GM23248 (cell line): ENCODE measurements around the gene ATP13A1. TPM values are rescaled to one million over a fixed set of nuclear protein-coding genes. Genes with fewer than 3 reads are reported as not detected.

ENCODE experiments used
- DNase-seq: peaks from one replicate; pipeline ENCODE4 v3.0.0-alpha.2; 2015
- H2AFZ ChIP-seq: fragments of 200-600 bp; sonication (generic); 2 replicates; pipeline ENCODE4 v1.6.1; 2016; ENCODE audit warnings: antibody characterized with exemption
- H3F3A ChIP-seq: fragments of 200-600 bp; sonication (generic); 2 replicates; pipeline ENCODE4 v1.6.1; 2016; ENCODE audit warnings: mild to moderate bottlenecking, antibody characterized with exemption, mixed run types; ENCODE audit not compliant: insufficient read depth
- H3K27ac ChIP-seq: fragments of 200-600 bp; sonication (generic); 2 replicates; pipeline ENCODE4 v1.5.1; 2016; ENCODE audit warnings: mild to moderate bottlenecking
- H3K27me3 ChIP-seq: fragments of 200-600 bp; sonication (generic); replicated peaks from 2 replicates; pipeline ENCODE4 v1.6.1; 2016; ENCODE audit warnings: mild to moderate bottlenecking; ENCODE audit not compliant: insufficient read depth
- H3K36me3 ChIP-seq: fragments of 200-600 bp; sonication (generic); 2 replicates; pipeline ENCODE4 v1.6.1; 2016; ENCODE audit warnings: low read depth, mild to moderate bottlenecking
- H3K4me1 ChIP-seq: fragments of 200-600 bp; sonication (generic); 2 replicates; pipeline ENCODE4 v1.6.1; 2016; ENCODE audit warnings: mild to moderate bottlenecking; ENCODE audit not compliant: insufficient read depth
- H3K4me2 ChIP-seq: fragments of 200-600 bp; sonication (generic); one replicate; pipeline ENCODE4 v1.6.1; 2016; ENCODE audit warnings: mild to moderate bottlenecking; ENCODE audit not compliant: unreplicated experiment
- H3K4me3 ChIP-seq: fragments of 200-600 bp; sonication (generic); 2 replicates; pipeline ENCODE4 v1.5.1; 2016; ENCODE audit warnings: mild to moderate bottlenecking
- H3K79me2 ChIP-seq: fragments of 200-600 bp; sonication (generic); 2 replicates; pipeline ENCODE4 v1.6.1; 2016; ENCODE audit warnings: mild to moderate bottlenecking; ENCODE audit not compliant: insufficient read depth
- H3K9ac ChIP-seq: fragments of 200-600 bp; sonication (generic); 2 replicates; pipeline ENCODE4 v1.6.1; 2016; ENCODE audit warnings: mild to moderate bottlenecking
- H3K9me2 ChIP-seq: fragments of 200-600 bp; sonication (generic); 2 replicates; pipeline ENCODE4 v1.6.1; 2016; ENCODE audit warnings: mixed run types, mild to moderate bottlenecking, moderate library complexity; ENCODE audit not compliant: insufficient read depth
- H3K9me3 ChIP-seq: fragments of 200-600 bp; sonication (generic); one replicate; pipeline ENCODE4 v1.6.1; 2017; ENCODE audit warnings: low read depth
- H4K20me1 ChIP-seq: fragments of 200-600 bp; sonication (generic); 2 replicates; pipeline ENCODE4 v1.6.0; 2016; ENCODE audit not compliant: insufficient read depth
- EZH2 ChIP-seq: fragments of 200-600 bp; sonication (generic); IDR thresholded peaks from 2 replicates; pipeline ENCODE4 v1.6.1; 2018; ENCODE audit warnings: antibody characterized with exemption, mild to moderate bottlenecking; ENCODE audit not compliant: insufficient read depth, poor library complexity, severe bottlenecking
- EZH2phosphoT487 ChIP-seq: fragments of 200-600 bp; sonication (generic); IDR thresholded peaks from 2 replicates; pipeline ENCODE4 v1.6.1; 2018; ENCODE audit warnings: antibody characterized with exemption, moderate library complexity, mild to moderate bottlenecking, low read depth; ENCODE audit not compliant: insufficient read depth
- WGBS, 2 experiments: methylation state at CpG; one replicate each; pipeline ENCODE4 v1.1.6; 2015 to 2017; ENCODE audit warnings: low lambda C conversion rate in 2 of 2, low coverage in 1 of 2; ENCODE audit errors: missing lambda C conversion rate in 2 of 2; 5-methylcytosine and 5-hydroxymethylcytosine counted together
- in situ Hi-C: fragments of 300-500 bp; cut with MboI; formaldehyde crosslinking; loops from 2 replicates; pipeline ENCODE4 v1.15.0; 2020
- polyA plus RNA-seq: library from polyadenylated mRNA; unstranded; fragments of >200 nt; fragmentation: Nextera tagmentation; extraction: Ambion mirVana; gene quantifications from 2 replicates; pipeline ENCODE4 v1.2.1, GENCODE V29; 2016
- total RNA-seq: library from RNA; depleted of rRNA; stranded (reverse); fragments of >200 nt; shearing (Covaris generic); gene quantifications from 2 replicates; pipeline ENCODE4 v1.2.3, GENCODE V29; 2014

ATP13A1 gene
- total and polyA plus RNA-seq, 2 experiments from 2014 or later: 42.3 to 101 TPM

- Histone ChIP-seq H3F3A (no peaks in the 10 kb centered on the region), H3K9ac (no peak overlapping the region), H3K4me2 (no peak overlapping the region), H3K4me3 (no peak overlapping the region), H2AFZ (no peak overlapping the region), H3K9me2 (no peaks in the 10 kb centered on the region), H3K36me3 (no peaks in the 10 kb centered on the region), H3K4me1 (no peaks in the 10 kb centered on the region), H3K9me3 (no peaks in the 10 kb centered on the region), H3K79me2 (no peaks in the 10 kb centered on the region), H4K20me1 (no peaks in the 10 kb centered on the region), H3K27me3 (no peaks in the 10 kb centered on the region), H3K27ac (no peak overlapping the region)
- TF ChIP-seq EZH2phosphoT487 (no peak), EZH2 (no peak)
- DNase-seq: no peak
- WGBS, 2 experiments: 62 to 76% methylated on average over 7 of the region's 7 CpGs
- in situ Hi-C loops: no loop called here
These were observed 43.6 kb downstream of the ATP13A1 start for GRCh38 chr19:19619849-19620210.

GRCh38 chr19:19619181-19619848 is 44.2 kb downstream of the ATP13A1 start:
- Histone ChIP-seq H3K4me1 (no peaks in the 10 kb centered on the region), H3K9ac (no peak overlapping the region), H3K27ac (no peak overlapping the region), H3K79me2 (no peaks in the 10 kb centered on the region), H2AFZ (peak overlapping the region; percentile 65; the same call in 1 of the 2 replicates), H3K4me2 (no peak overlapping the region), H3K9me2 (no peaks in the 10 kb centered on the region), H3K27me3 (no peaks in the 10 kb centered on the region), H3F3A (no peaks in the 10 kb centered on the region), H3K9me3 (no peaks in the 10 kb centered on the region), H3K36me3 (no peaks in the 10 kb centered on the region), H3K4me3 (peak overlapping the region; percentile 66), H4K20me1 (no peaks in the 10 kb centered on the region)
- in situ Hi-C loops: no loop called here
- no peak for TF ChIP-seq EZH2
- TF ChIP-seq EZH2phosphoT487: no peak
- no peak for DNase-seq
- 50 to 56% methylated on average over 21 of the region's 21 CpGs for WGBS, 2 experiments

- peak; percentile 95 for DNase-seq
- Histone ChIP-seq H3K9ac (peak within 1 kb of the TSS; percentile 66), H2AFZ (peak within 1 kb of the TSS; percentile 86), H3K9me3 (no peaks in the 10 kb centered on the region), H3K79me2 (no peaks in the 10 kb centered on the region), H3K9me2 (no peaks in the 10 kb centered on the region), H4K20me1 (no peaks in the 10 kb centered on the region), H3K4me3 (peak within 1 kb of the TSS; percentile 66), H3F3A (peaks cover 5% of the 10 kb centered on the region; the same call in 1 of the 2 replicates), H3K4me2 (peak within 1 kb of the TSS; percentile 85), H3K27ac (no peak within 1 kb of the TSS), H3K4me1 (peaks cover 5% of the 10 kb centered on the region), H3K27me3 (no peaks in the 10 kb centered on the region), H3K36me3 (no peaks in the 10 kb centered on the region)
- in situ Hi-C loops: no loop called here
- 4 to 7% methylated on average over 31 to 64 of the region's 80 CpGs for WGBS, 2 experiments
- TF ChIP-seq EZH2: no peak
These were observed 45.0 kb downstream of the ATP13A1 start, which contains the start of gene PBX4 for GRCh38 chr19:19618219-19619051. Gene PBX4, minus strand, starts transcription at chr19:19618687. Its CDS starts 58 bp downstream, at chr19:19618629.

GRCh38 chr19:19615086-19615485 is 48.4 kb downstream of the ATP13A1 start:
- H3K9ac ChIP-seq: no peak overlapping the region
- no peak overlapping the region for H3K4me3 ChIP-seq
- H4K20me1 ChIP-seq: no peaks in the 10 kb centered on the region
- H3K9me3 ChIP-seq: no peaks in the 10 kb centered on the region
- peaks cover 7% of the 10 kb centered on the region for H3K4me1 ChIP-seq
- no peaks in the 10 kb centered on the region for H3K79me2 ChIP-seq
- peaks cover 5% of the 10 kb centered on the region; the same call in 1 of the 2 replicates for H3F3A ChIP-seq
- no peaks in the 10 kb centered on the region for H3K27me3 ChIP-seq
- no peak overlapping the region for H2AFZ ChIP-seq
- in situ Hi-C loops: no loop called here
- H3K4me2 ChIP-seq: no peak overlapping the region
- H3K36me3 ChIP-seq: no peaks in the 10 kb centered on the region
- H3K9me2 ChIP-seq: no peaks in the 10 kb centered on the region
- WGBS, 2 experiments: 38 to 44% methylated on average over 3 of the region's 3 CpGs
- TF ChIP-seq EZH2phosphoT487 (no peak), EZH2 (no peak)
- DNase-seq: peak; percentile 72
- no peak overlapping the region for H3K27ac ChIP-seq
